ENCODE measurements around the gene PLEKHG4B.
"Not testable (repeated sequence)": the region's sequence is repeated elsewhere in the genome, so short reads cannot be mapped to it uniquely, and the experiment has no call there.

The PLEKHG4B gene

GRCh38 chr5:54175-54730, 37.7 kb upstream of the PLEKHG4B start:
- no peak for TF ChIP-seq POLR2AphosphoS5 (IDR thresholded peaks at IDR 0.05; ENCODE audit: low read depth, low read length)
- no peak for TF ChIP-seq TAF1 (IDR thresholded peaks at IDR 0.05; ENCODE audit: low read depth, low read length)
- no peak for TF ChIP-seq PAX5 (IDR thresholded peaks at IDR 0.05; ENCODE audit: insufficient read depth, low read length, severe bottlenecking)
- FAIRE-seq (no peak), DNase-seq (ENCODE audit: insufficient read length, low spot score) (no peak)

GRCh38 chr5:54876-55569, 36.9 kb upstream of the PLEKHG4B start:
- DNase-seq (ENCODE audit: insufficient read length, low spot score) (no peak), FAIRE-seq (no peak)
- no peak for TF ChIP-seq TAF1 (IDR thresholded peaks at IDR 0.05; ENCODE audit: low read depth, low read length)
- TF ChIP-seq POU2F2 (IDR thresholded peaks at IDR 0.05; ENCODE audit: low read depth, low read length) = no peak
- TF ChIP-seq POLR2A (IDR thresholded peaks at IDR 0.05; ENCODE audit: low read depth, low read length) = no peak

GRCh38 chr5:56561-57290, 35.2 kb upstream of the PLEKHG4B start:
- FAIRE-seq = no peak
- TF ChIP-seq PAX5 (IDR thresholded peaks at IDR 0.05; ENCODE audit: insufficient read depth, low read length, severe bottlenecking) (no peak), POLR2AphosphoS5 (IDR thresholded peaks at IDR 0.05; ENCODE audit: low read depth, low read length) (no peak), POU2F2 (IDR thresholded peaks at IDR 0.05; ENCODE audit: low read depth, low read length) (no peak), TAF1 (IDR thresholded peaks at IDR 0.05; ENCODE audit: low read depth, low read length) (no peak)
- DNase-seq (ENCODE audit: insufficient read length, low spot score) = no peak

GRCh38 chr5:60250-60649, 31.7 kb upstream of the PLEKHG4B start:
- not testable (repeated sequence) for DNase-seq (ENCODE audit: insufficient read length, low spot score); FAIRE-seq

- TF ChIP-seq POLR2A (IDR thresholded peaks at IDR 0.05; ENCODE audit: low read depth, low read length) = no peak
- TF ChIP-seq TAF1 (IDR thresholded peaks at IDR 0.05; ENCODE audit: low read depth, low read length) = no peak
- no peak for TF ChIP-seq POLR2AphosphoS5 (IDR thresholded peaks at IDR 0.05; ENCODE audit: low read depth, low read length)
- TF ChIP-seq SPI1 (IDR thresholded peaks at IDR 0.05; ENCODE audit: low read depth, low read length) = no peak
- no peak for TF ChIP-seq POU2F2 (IDR thresholded peaks at IDR 0.05; ENCODE audit: low read depth, low read length)
- TF ChIP-seq PAX5 (IDR thresholded peaks at IDR 0.05; ENCODE audit: insufficient read depth, low read length, severe bottlenecking) = no peak
- DNase-seq (ENCODE audit: insufficient read length, low spot score) (no peak), FAIRE-seq (no peak)
Observed at GRCh38 chr5:70440-70839, 21.5 kb upstream of the PLEKHG4B start.

GRCh38 chr5:72316-73180, 19.4 kb upstream of the PLEKHG4B start:
- not testable (repeated sequence) for DNase-seq (ENCODE audit: insufficient read length, low spot score); FAIRE-seq

GRCh38 chr5:73181-73447, 18.9 kb upstream of the PLEKHG4B start:
- DNase-seq (ENCODE audit: insufficient read length, low spot score); FAIRE-seq: not testable (repeated sequence)

GRCh38 chr5:73768-74502, 18.0 kb upstream of the PLEKHG4B start:
- TF ChIP-seq POLR2A (IDR thresholded peaks at IDR 0.05; ENCODE audit: low read depth, low read length) = no peak
- no peak for TF ChIP-seq TAF1 (IDR thresholded peaks at IDR 0.05; ENCODE audit: low read depth, low read length)
- TF ChIP-seq PAX5 (IDR thresholded peaks at IDR 0.05; ENCODE audit: insufficient read depth, low read length, severe bottlenecking) = no peak
- no peak for TF ChIP-seq SPI1 (IDR thresholded peaks at IDR 0.05; ENCODE audit: low read depth, low read length)
- TF ChIP-seq POU2F2 (IDR thresholded peaks at IDR 0.05; ENCODE audit: low read depth, low read length) = no peak
- no peak for TF ChIP-seq POLR2AphosphoS5 (IDR thresholded peaks at IDR 0.05; ENCODE audit: low read depth, low read length)
- FAIRE-seq = no peak
- no peak for DNase-seq (ENCODE audit: insufficient read length, low spot score)

- TF ChIP-seq TAF1 (IDR thresholded peaks at IDR 0.05; ENCODE audit: low read depth, low read length) = no peak
- TF ChIP-seq POU2F2 (IDR thresholded peaks at IDR 0.05; ENCODE audit: low read depth, low read length) = no peak
- TF ChIP-seq PAX5 (IDR thresholded peaks at IDR 0.05; ENCODE audit: insufficient read depth, low read length, severe bottlenecking) = no peak
- no peak for TF ChIP-seq POLR2A (IDR thresholded peaks at IDR 0.05; ENCODE audit: low read depth, low read length)
- no peak for TF ChIP-seq POLR2AphosphoS5 (IDR thresholded peaks at IDR 0.05; ENCODE audit: low read depth, low read length)
- TF ChIP-seq SPI1 (IDR thresholded peaks at IDR 0.05; ENCODE audit: low read depth, low read length) = no peak
- no peak for DNase-seq (ENCODE audit: insufficient read length, low spot score)
- FAIRE-seq = no peak
Observed at GRCh38 chr5:74503-75109, 17.4 kb upstream of the PLEKHG4B start.
